Dendritic cell treated with granulocyte-macrophage colony-stimulating factor and Interleukin-4, amounts not matched to agents 40 ng/mL and 50 ng/mL, for 4 days (primary cell): ENCODE results near the gene TMEM218.

Source experiments
- H3K27ac Mint-ChIP-seq: one replicate; pipeline ENCODE4 v1.8.0; 2022; ENCODE audit warnings: mild to moderate bottlenecking, mixed read lengths
- H3K27me3 Mint-ChIP-seq: one replicate; pipeline ENCODE4 v1.8.0; 2022; ENCODE audit warnings: mild to moderate bottlenecking, mixed read lengths
- H3K36me3 Mint-ChIP-seq: one replicate; pipeline ENCODE4 v1.8.0; 2022; ENCODE audit warnings: low read depth, mixed read lengths
- H3K4me1 Mint-ChIP-seq: one replicate; pipeline ENCODE4 v1.8.0; 2022; ENCODE audit warnings: low read depth, mixed read lengths
- H3K4me3 Mint-ChIP-seq: one replicate; pipeline ENCODE4 v1.8.0; 2022; ENCODE audit warnings: mild to moderate bottlenecking, moderate library complexity, mixed read lengths
- H3K9me3 Mint-ChIP-seq: one replicate; pipeline ENCODE4 v1.8.0; 2022; ENCODE audit warnings: mixed read lengths
- intact Hi-C: fragments of 100-400 bp; cut with micrococcal nuclease; formaldehyde crosslinking; loops from one replicate; pipeline ENCODE4 v1.15.0; 2022

Gene TMEM218

GRCh38 chr11:125111343-125112207 is at the start of gene TMEM218:
TSS of gene TMEM218 (minus strand) at chr11:125111626. CDS start at chr11:125102241, 9,385 bp downstream.
- peaks cover 12% of the 10 kb centered on the region for H3K4me1 Mint-ChIP-seq
- H3K9me3 Mint-ChIP-seq, result no peaks in the 10 kb centered on the region
- H3K4me3 Mint-ChIP-seq, result peak within 1 kb of the TSS; percentile 96
- H3K27ac Mint-ChIP-seq, result peak within 1 kb of the TSS; percentile 95
- intact Hi-C loops, result loop anchor here (1.0 to 5.0 kb wide), 5 partner anchors 13 to 489 kb away; partner anchors contain the start of genes CCDC15, SLC37A2 and TBRG1
- H3K27me3 Mint-ChIP-seq, result no peaks in the 10 kb centered on the region
- peaks cover 10% of the 10 kb centered on the region for H3K36me3 Mint-ChIP-seq

DNA sequence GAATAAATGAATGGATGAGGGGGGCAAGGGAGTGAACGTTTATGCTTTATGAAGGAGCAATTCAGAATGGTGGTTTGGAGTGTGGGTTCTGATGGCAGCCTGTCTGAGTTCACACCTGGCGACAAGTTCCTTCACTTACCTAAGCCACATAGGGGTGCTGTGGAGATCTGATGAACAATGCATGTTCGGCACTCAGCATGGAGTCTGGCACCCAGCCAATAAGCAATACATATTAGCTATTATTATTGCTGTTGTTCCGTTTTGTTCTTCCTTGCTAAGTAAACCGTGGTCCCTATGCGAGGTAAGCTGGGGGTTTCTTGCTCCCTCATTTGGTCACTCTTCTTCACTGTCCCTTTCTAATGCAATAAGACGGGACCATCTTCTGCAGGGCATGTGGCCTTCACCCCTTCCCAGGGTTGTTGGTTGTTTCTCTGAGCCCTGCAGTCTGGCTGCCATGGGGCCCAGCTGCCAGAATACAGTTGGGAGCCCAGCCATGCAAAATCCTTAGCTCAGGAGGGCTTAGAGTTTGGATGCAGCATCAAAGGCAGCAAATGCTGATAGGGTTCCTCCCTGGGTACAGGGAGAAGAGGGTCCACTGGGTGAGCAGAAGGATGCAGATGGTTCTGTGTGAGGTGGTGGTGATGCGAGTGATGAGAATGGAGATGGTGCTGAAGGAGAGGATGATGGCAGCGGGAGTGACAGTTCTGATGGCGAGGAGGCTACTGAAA is 46.7 kb upstream of the TMEM218 start:
- no peak overlapping the region for H3K27ac Mint-ChIP-seq
- peaks cover 55% of the 10 kb centered on the region for H3K27me3 Mint-ChIP-seq
- H3K4me1 Mint-ChIP-seq, result no peaks in the 10 kb centered on the region
- H3K36me3 Mint-ChIP-seq, result no peaks in the 10 kb centered on the region
- no peak overlapping the region for H3K4me3 Mint-ChIP-seq
- no peaks in the 10 kb centered on the region for H3K9me3 Mint-ChIP-seq
- intact Hi-C loops, result no loop called here

DNA sequence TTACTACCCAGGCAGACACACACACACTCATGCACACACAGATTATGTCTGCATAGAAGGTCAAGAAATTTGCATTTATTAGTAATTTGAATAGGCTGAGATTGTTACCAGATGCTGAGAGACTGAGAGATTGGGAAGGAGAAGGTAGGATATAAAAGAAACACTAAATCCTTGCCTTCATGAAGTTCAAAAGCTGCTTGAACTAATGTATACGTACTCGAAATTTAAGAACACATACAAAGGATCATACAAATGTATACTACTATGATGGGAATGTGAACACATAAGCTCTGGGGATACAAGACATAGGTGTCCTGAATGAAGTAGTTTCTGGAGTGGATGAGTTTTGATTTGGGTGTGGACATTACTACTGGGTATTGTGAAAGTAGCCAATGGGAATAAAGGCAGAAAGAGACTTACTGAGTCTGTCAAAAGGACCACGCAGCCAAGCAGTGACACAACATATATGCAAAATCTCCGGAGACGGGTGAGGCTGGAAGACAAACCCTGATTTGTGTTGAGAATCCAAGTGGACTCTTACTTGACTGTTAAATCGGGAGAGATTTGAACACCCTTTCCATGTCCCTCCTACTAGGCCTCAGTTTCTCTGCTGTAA is 45.8 kb upstream of the TMEM218 start:
- Mint-ChIP-seq H3K36me3 (no peaks in the 10 kb centered on the region), H3K27me3 (peaks cover 47% of the 10 kb centered on the region), H3K4me1 (no peaks in the 10 kb centered on the region), H3K4me3 (no peak overlapping the region), H3K9me3 (no peaks in the 10 kb centered on the region), H3K27ac (no peak overlapping the region)
- intact Hi-C loops, result no loop called here

GRCh38 chr11:125156346-125157117 is 45.1 kb upstream of the TMEM218 start:
- H3K27me3 Mint-ChIP-seq, result peaks cover 47% of the 10 kb centered on the region
- no peak overlapping the region for H3K4me3 Mint-ChIP-seq
- no peak overlapping the region for H3K27ac Mint-ChIP-seq
- intact Hi-C loops, result no loop called here
- no peaks in the 10 kb centered on the region for H3K9me3 Mint-ChIP-seq
- H3K4me1 Mint-ChIP-seq, result no peaks in the 10 kb centered on the region
- no peaks in the 10 kb centered on the region for H3K36me3 Mint-ChIP-seq

DNA sequence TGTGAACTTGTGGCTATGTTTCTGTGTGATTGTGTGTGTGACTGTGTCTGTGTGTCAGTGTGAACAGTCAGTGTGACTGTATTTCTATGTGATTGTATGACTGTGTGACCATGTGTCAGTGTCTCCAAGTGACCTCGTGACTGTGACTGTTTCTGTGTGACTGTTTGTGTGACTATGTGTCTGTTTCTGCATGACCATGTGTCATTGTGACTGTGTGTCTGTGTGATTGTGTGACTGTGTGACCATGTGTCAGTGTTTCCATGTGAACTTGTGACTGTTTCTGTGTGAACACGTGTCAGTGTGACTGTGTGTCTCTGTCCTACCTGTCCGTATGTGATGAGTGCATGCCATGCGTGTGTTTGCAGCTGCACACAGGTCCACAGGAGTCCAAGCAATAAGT is 44.3 kb upstream of the TMEM218 start:
- intact Hi-C loops, result no loop called here
- no peak overlapping the region for H3K4me3 Mint-ChIP-seq
- no peaks in the 10 kb centered on the region for H3K9me3 Mint-ChIP-seq
- H3K27me3 Mint-ChIP-seq, result peaks cover 47% of the 10 kb centered on the region
- no peaks in the 10 kb centered on the region for H3K4me1 Mint-ChIP-seq
- no peak overlapping the region for H3K27ac Mint-ChIP-seq
- H3K36me3 Mint-ChIP-seq, result no peaks in the 10 kb centered on the region

- no peaks in the 10 kb centered on the region for H3K36me3 Mint-ChIP-seq
- H3K9me3 Mint-ChIP-seq, result no peaks in the 10 kb centered on the region
- no peak overlapping the region for H3K27ac Mint-ChIP-seq
- H3K4me3 Mint-ChIP-seq, result no peak overlapping the region
- no peaks in the 10 kb centered on the region for H3K4me1 Mint-ChIP-seq
- peaks cover 41% of the 10 kb centered on the region for H3K27me3 Mint-ChIP-seq
- intact Hi-C loops, result no loop called here
Observed at GRCh38 chr11:125155100-125155444, 43.6 kb upstream of the TMEM218 start.

GRCh38 chr11:125154378-125155099 is 43.1 kb upstream of the TMEM218 start:
- Mint-ChIP-seq H3K36me3 (no peaks in the 10 kb centered on the region), H3K27ac (no peak overlapping the region), H3K9me3 (no peaks in the 10 kb centered on the region), H3K4me1 (no peaks in the 10 kb centered on the region), H3K27me3 (peaks cover 42% of the 10 kb centered on the region), H3K4me3 (no peak overlapping the region)
- intact Hi-C loops, result no loop called here

- intact Hi-C loops, result no loop called here
- Mint-ChIP-seq H3K27ac (no peak overlapping the region), H3K9me3 (no peaks in the 10 kb centered on the region), H3K4me3 (no peak overlapping the region), H3K36me3 (no peaks in the 10 kb centered on the region), H3K4me1 (no peaks in the 10 kb centered on the region), H3K27me3 (peaks cover 43% of the 10 kb centered on the region)
Observed at GRCh38 chr11:125153837-125154236, 42.4 kb upstream of the TMEM218 start.

- Mint-ChIP-seq H3K27ac (no peak overlapping the region), H3K27me3 (peaks cover 35% of the 10 kb centered on the region), H3K9me3 (no peaks in the 10 kb centered on the region), H3K4me1 (no peaks in the 10 kb centered on the region), H3K36me3 (no peaks in the 10 kb centered on the region), H3K4me3 (no peak overlapping the region)
- intact Hi-C loops, result loop anchor here (10.0 kb wide), 1 partner anchor 196 kb away; no protein-coding TSS in a partner anchor
Observed at GRCh38 chr11:125148743-125149142, 37.3 kb upstream of the TMEM218 start.

GRCh38 chr11:125148011-125148410 is 36.6 kb upstream of the TMEM218 start:
- Mint-ChIP-seq H3K4me1 (no peaks in the 10 kb centered on the region), H3K36me3 (no peaks in the 10 kb centered on the region), H3K9me3 (no peaks in the 10 kb centered on the region), H3K27ac (no peak overlapping the region), H3K4me3 (no peak overlapping the region), H3K27me3 (peaks cover 36% of the 10 kb centered on the region)
- intact Hi-C loops, result loop anchor here (10.0 kb wide), 1 partner anchor 197 kb away; no protein-coding TSS in a partner anchor

GRCh38 chr11:125147280-125147679 is 35.9 kb upstream of the TMEM218 start:
- Mint-ChIP-seq H3K4me1 (peaks cover under 1% of the 10 kb centered on the region), H3K4me3 (no peak overlapping the region), H3K9me3 (no peaks in the 10 kb centered on the region), H3K27ac (no peak overlapping the region), H3K36me3 (no peaks in the 10 kb centered on the region), H3K27me3 (peaks cover 34% of the 10 kb centered on the region)
- intact Hi-C loops, result loop anchor here (10.0 kb wide), 1 partner anchor 198 kb away; no protein-coding TSS in a partner anchor

DNA sequence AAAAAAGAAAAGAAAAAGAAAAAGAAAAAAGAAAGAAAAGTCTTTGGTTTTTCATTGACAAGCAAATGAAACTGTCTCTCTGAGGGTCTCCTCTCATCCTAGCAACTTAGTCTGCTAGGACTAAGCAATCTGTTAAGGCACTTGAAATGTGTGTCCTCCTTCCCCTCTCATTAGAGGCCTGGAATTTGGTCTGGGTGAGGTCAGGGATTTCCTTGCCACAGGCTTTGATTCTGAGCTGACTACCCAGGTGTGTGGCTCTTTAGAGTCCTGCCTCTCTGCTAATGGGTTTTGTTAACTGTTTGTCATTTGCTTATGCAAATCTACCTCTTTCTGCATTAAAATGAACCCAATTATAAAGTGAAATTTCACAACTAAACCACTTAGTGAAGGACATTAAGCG is 34.8 kb upstream of the TMEM218 start:
- intact Hi-C loops, result loop anchor here (10.0 kb wide), 1 partner anchor 199 kb away; no protein-coding TSS in a partner anchor
- Mint-ChIP-seq H3K4me3 (no peak overlapping the region), H3K4me1 (peaks cover 8% of the 10 kb centered on the region), H3K9me3 (no peaks in the 10 kb centered on the region), H3K27me3 (peaks cover 31% of the 10 kb centered on the region), H3K36me3 (no peaks in the 10 kb centered on the region), H3K27ac (no peak overlapping the region)
